WTC11 (cell line): ENCODE data around the gene LAMA3. TPM values are rescaled to one million over a fixed set of nuclear protein-coding genes. Genes with fewer than 3 reads are reported as not detected.

Experiments
- ATAC-seq: fragments of 200-7000 bp; cut with Tn5 transposase; 2 replicates; pipeline ENCODE4 v1.10.0; 2021; ENCODE audit warnings: mild to moderate bottlenecking, moderate library complexity
- CTCF ChIA-PET: fragments of 300-600 bp; sonication (Branson Sonifier 250); formaldehyde crosslinking; loops from one replicate; lab custom pipeline; 2021; ENCODE audit warnings: antibody characterized with exemption; lab: Charles Lee
- POLR2A ChIA-PET: fragments of 350-600 bp; sonication (Branson Sonifier 250); formaldehyde crosslinking; loops from one replicate; lab custom pipeline; 2021; ENCODE audit warnings: antibody characterized with exemption; lab: Charles Lee
- DNase-seq: peaks from one replicate; pipeline ENCODE4 v3.0.0; 2021; ENCODE audit warnings: low spot score
- H3K27ac Mint-ChIP-seq: 2 replicates; pipeline ENCODE4 v1.8.0; 2021; ENCODE audit warnings: mixed read lengths
- H3K27me3 Mint-ChIP-seq: 2 replicates; pipeline ENCODE4 v1.8.0; 2021; ENCODE audit warnings: low read depth, mild to moderate bottlenecking, moderate library complexity, mixed read lengths
- H3K36me3 Mint-ChIP-seq: 2 replicates; pipeline ENCODE4 v1.8.0; 2021; ENCODE audit warnings: mixed read lengths
- H3K4me1 Mint-ChIP-seq: 2 replicates; pipeline ENCODE4 v1.8.0; 2022; ENCODE audit warnings: mixed read lengths
- H3K4me3 Mint-ChIP-seq: 2 replicates; pipeline ENCODE4 v1.8.0; 2021; ENCODE audit warnings: mild to moderate bottlenecking, moderate library complexity, mixed read lengths
- H3K9me3 Mint-ChIP-seq: 2 replicates; pipeline ENCODE4 v1.8.0; 2021; ENCODE audit warnings: mixed read lengths
- FOXJ3 ChIP-seq: sonication (generic); formaldehyde crosslinking; IDR thresholded peaks from 2 replicates; pipeline ENCODE4 v1.9.0; 2021; ENCODE audit warnings: missing genetic modification reagents, mild to moderate bottlenecking, borderline replicate concordance
- GTF2I ChIP-seq: fragments of 250-450 bp; sonication (Bioruptor Pico); conservative IDR thresholded peaks from 2 replicates; pipeline ENCODE4 v1.4.0; 2021; ENCODE audit warnings: mild to moderate bottlenecking
- HMGA2 ChIP-seq: fragments of 250-450 bp; sonication (Bioruptor Pico); IDR thresholded peaks from 2 replicates; pipeline ENCODE4 v1.4.0; 2021; ENCODE audit warnings: mild to moderate bottlenecking, moderate library complexity
- IRF2 ChIP-seq: sonication (generic); formaldehyde crosslinking; IDR thresholded peaks from 2 replicates; pipeline ENCODE4 v1.8.0; 2022; ENCODE audit warnings: low read depth, missing genetic modification reagents, borderline replicate concordance
- JUN ChIP-seq: sonication (generic); formaldehyde crosslinking; IDR thresholded peaks from 2 replicates; pipeline ENCODE4 v1.8.0; 2023; ENCODE audit warnings: mild to moderate bottlenecking, missing genetic modification reagents
- KAT7 ChIP-seq: sonication (generic); formaldehyde crosslinking; IDR thresholded peaks from 2 replicates; pipeline ENCODE4 v1.8.1; 2023; ENCODE audit warnings: missing genetic modification reagents, mild to moderate bottlenecking, borderline replicate concordance
- MXD4 ChIP-seq: fragments of 250-450 bp; sonication (Bioruptor Pico); IDR thresholded peaks from 2 replicates; pipeline ENCODE4 v1.8.0; 2021; ENCODE audit warnings: mild to moderate bottlenecking, moderate library complexity, borderline replicate concordance
- NFATC4 ChIP-seq: fragments of 250-450 bp; sonication (Bioruptor Pico); IDR thresholded peaks from 2 replicates; pipeline ENCODE4 v1.9.0; 2021; ENCODE audit warnings: mild to moderate bottlenecking
- NFYB ChIP-seq: sonication (generic); formaldehyde crosslinking; conservative IDR thresholded peaks from 2 replicates; pipeline ENCODE4 v1.8.0; 2022; ENCODE audit warnings: low read depth, missing genetic modification reagents
- NR3C1 ChIP-seq: sonication (generic); formaldehyde crosslinking; conservative IDR thresholded peaks from 2 replicates; pipeline ENCODE4 v1.8.1; 2023; ENCODE audit warnings: low read depth, mild to moderate bottlenecking, missing genetic modification reagents
- SMAD4 ChIP-seq: sonication (generic); formaldehyde crosslinking; IDR thresholded peaks from 2 replicates; pipeline ENCODE4 v1.8.0; 2022; ENCODE audit warnings: mild to moderate bottlenecking, missing genetic modification reagents
- SP1 ChIP-seq: sonication (generic); formaldehyde crosslinking; conservative IDR thresholded peaks from 2 replicates; pipeline ENCODE4 v1.8.1; 2022; ENCODE audit warnings: missing genetic modification reagents
- TCF7 ChIP-seq: sonication (generic); formaldehyde crosslinking; IDR thresholded peaks from 2 replicates; pipeline ENCODE4 v1.8.0; 2022; ENCODE audit warnings: mild to moderate bottlenecking, low read depth, missing genetic modification reagents, moderate library complexity
- TEAD4 ChIP-seq: sonication (generic); formaldehyde crosslinking; IDR thresholded peaks from 2 replicates; pipeline ENCODE4 v1.8.0; 2022; ENCODE audit warnings: mild to moderate bottlenecking, missing genetic modification reagents
- TP53 ChIP-seq: sonication (generic); formaldehyde crosslinking; IDR thresholded peaks from 2 replicates; pipeline ENCODE4 v1.8.1; 2023; ENCODE audit warnings: mild to moderate bottlenecking, missing genetic modification reagents
- ZNF121 ChIP-seq: sonication (generic); formaldehyde crosslinking; IDR thresholded peaks from 2 replicates; pipeline ENCODE4 v1.8.0; 2023; ENCODE audit warnings: missing genetic modification reagents
- ZNF138 ChIP-seq: sonication (generic); formaldehyde crosslinking; conservative IDR thresholded peaks from 2 replicates; pipeline ENCODE4 v1.8.1; 2022; ENCODE audit warnings: mild to moderate bottlenecking, moderate library complexity, missing genetic modification reagents
- ZNF671 ChIP-seq: fragments of 250-450 bp; sonication (Bioruptor Pico); IDR thresholded peaks from 2 replicates; pipeline ENCODE4 v1.8.0; 2021; ENCODE audit warnings: mild to moderate bottlenecking
- total RNA-seq: library from RNA; stranded (reverse); gene quantifications from 3 replicates; pipeline ENCODE4 v1.2.3, GENCODE V29; 2021
- TF ChIP-seq, protein P1 (sequence below): sonication (generic); formaldehyde crosslinking; IDR thresholded peaks from 2 replicates; pipeline ENCODE4 v1.8.1; 2023; ENCODE audit warnings: mild to moderate bottlenecking, missing genetic modification reagents, moderate library complexity
- TF ChIP-seq, protein P2 (sequence below): sonication (generic); formaldehyde crosslinking; conservative IDR thresholded peaks from 2 replicates; pipeline ENCODE4 v1.8.1; 2023; ENCODE audit warnings: mild to moderate bottlenecking, low read depth, missing genetic modification reagents, moderate library complexity
- TF ChIP-seq, protein P3 (sequence below): sonication (generic); formaldehyde crosslinking; IDR thresholded peaks from 2 replicates; pipeline ENCODE4 v1.8.1; 2022; ENCODE audit warnings: low read depth, missing genetic modification reagents, borderline replicate concordance
- TF ChIP-seq, protein P4 (sequence below): fragments of 250-450 bp; sonication (Bioruptor Pico); IDR thresholded peaks from 2 replicates; pipeline ENCODE4 v1.9.0; 2021; ENCODE audit warnings: mild to moderate bottlenecking
- TF ChIP-seq, protein P5 (sequence below): fragments of 250-450 bp; sonication (Bioruptor Pico); IDR thresholded peaks from 2 replicates; pipeline ENCODE4 v1.9.0; 2021; ENCODE audit warnings: mild to moderate bottlenecking, borderline replicate concordance

LAMA3 gene
- total RNA-seq, 1 experiment from 2014 or later, result 0.83 TPM

DNA sequence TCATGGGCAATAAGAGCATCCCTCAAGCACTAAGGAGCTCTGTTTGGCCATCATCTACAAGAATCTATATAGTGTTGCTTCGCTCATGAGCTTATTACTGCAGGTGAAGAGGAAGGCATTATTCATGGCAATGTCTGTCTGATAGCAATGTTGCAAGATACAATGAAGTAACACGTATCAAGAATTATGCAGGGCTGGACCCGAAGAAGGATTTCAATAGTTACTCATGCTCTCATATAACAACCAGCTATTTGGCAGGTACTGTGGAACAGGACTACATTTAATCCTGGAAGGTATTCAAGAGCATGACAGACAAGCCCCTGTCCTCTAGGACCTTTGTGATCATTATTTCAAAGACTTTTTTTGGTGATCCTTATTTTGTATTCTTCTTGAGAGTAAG lies 109.6 kb downstream of the LAMA3 start (continued):
- TF ChIP-seq, protein P1, sequence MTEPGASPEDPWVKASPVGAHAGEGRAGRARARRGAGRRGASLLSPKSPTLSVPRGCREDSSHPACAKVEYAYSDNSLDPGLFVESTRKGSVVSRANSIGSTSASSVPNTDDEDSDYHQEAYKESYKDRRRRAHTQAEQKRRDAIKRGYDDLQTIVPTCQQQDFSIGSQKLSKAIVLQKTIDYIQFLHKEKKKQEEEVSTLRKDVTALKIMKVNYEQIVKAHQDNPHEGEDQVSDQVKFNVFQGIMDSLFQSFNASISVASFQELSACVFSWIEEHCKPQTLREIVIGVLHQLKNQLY (CRISPR knock-in tag), result no peak

DNA sequence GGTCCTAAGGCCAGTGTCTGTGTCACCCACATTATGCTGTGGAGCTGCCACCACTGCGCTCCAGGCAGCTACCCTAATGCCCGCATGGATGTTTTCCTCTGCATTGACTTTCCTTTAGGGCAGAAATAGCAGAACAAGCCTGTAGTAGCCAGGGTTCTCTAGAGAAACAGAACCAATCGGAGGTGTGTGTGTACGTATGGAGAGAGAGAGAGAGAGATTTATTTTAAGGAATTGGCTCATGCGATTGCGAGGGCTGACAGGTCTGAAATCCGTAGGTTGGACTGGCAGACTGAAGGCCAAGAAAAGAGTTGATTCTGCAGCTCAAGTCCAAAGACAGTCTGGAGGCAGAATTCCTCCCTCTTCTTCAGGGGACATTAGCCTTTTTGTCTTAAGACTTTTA lies 110.3 kb downstream of the LAMA3 start:
- CTCF ChIA-PET, result no interaction called here
- ATAC-seq, result no peak

DNA sequence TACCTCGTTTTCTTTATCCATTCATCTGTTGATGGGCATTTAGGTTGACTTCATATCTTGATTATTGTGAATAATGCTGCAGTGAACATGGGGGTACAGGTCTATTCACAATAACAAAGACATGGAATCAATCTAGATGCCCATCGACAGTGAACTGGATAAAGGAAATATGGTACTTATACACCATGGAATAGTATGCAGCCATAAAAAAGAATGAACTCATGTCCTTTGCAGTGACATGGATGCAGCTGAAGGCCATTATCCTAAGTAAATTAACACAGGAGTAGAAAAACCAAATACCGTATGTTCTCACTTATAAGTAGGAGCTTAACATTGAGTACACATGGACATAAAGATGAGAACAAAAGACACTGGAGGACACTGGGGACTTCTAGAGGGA lies 111.6 kb downstream of the LAMA3 start:
- peaks cover 7% of the 10 kb centered on the region for H3K9me3 Mint-ChIP-seq
- TF ChIP-seq FOXJ3 (no peak), JUN (no peak), NFATC4 (no peak), MXD4 (CRISPR knock-in tag) (no peak), SMAD4 (CRISPR knock-in tag) (no peak), ZNF671 (no peak), TCF7 (CRISPR knock-in tag) (no peak), SP1 (no peak), ZNF138 (CRISPR knock-in tag) (no peak), GTF2I (no peak), ZNF121 (CRISPR knock-in tag) (no peak)
- TF ChIP-seq, protein P2, sequence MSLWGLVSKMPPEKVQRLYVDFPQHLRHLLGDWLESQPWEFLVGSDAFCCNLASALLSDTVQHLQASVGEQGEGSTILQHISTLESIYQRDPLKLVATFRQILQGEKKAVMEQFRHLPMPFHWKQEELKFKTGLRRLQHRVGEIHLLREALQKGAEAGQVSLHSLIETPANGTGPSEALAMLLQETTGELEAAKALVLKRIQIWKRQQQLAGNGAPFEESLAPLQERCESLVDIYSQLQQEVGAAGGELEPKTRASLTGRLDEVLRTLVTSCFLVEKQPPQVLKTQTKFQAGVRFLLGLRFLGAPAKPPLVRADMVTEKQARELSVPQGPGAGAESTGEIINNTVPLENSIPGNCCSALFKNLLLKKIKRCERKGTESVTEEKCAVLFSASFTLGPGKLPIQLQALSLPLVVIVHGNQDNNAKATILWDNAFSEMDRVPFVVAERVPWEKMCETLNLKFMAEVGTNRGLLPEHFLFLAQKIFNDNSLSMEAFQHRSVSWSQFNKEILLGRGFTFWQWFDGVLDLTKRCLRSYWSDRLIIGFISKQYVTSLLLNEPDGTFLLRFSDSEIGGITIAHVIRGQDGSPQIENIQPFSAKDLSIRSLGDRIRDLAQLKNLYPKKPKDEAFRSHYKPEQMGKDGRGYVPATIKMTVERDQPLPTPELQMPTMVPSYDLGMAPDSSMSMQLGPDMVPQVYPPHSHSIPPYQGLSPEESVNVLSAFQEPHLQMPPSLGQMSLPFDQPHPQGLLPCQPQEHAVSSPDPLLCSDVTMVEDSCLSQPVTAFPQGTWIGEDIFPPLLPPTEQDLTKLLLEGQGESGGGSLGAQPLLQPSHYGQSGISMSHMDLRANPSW (CRISPR knock-in tag), result no peak
- TF ChIP-seq, protein P3, sequence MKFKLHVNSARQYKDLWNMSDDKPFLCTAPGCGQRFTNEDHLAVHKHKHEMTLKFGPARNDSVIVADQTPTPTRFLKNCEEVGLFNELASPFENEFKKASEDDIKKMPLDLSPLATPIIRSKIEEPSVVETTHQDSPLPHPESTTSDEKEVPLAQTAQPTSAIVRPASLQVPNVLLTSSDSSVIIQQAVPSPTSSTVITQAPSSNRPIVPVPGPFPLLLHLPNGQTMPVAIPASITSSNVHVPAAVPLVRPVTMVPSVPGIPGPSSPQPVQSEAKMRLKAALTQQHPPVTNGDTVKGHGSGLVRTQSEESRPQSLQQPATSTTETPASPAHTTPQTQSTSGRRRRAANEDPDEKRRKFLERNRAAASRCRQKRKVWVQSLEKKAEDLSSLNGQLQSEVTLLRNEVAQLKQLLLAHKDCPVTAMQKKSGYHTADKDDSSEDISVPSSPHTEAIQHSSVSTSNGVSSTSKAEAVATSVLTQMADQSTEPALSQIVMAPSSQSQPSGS (CRISPR knock-in tag), result no peak
- ChIA-PET CTCF (no interaction called here), POLR2A (no interaction called here)
- H3K27ac Mint-ChIP-seq, result no peak overlapping the region
- DNase-seq (no peak), ATAC-seq (no peak)
- no peaks in the 10 kb centered on the region for H3K27me3 Mint-ChIP-seq
- no peaks in the 10 kb centered on the region for H3K36me3 Mint-ChIP-seq
- H3K4me3 Mint-ChIP-seq, result no peak overlapping the region
- H3K4me1 Mint-ChIP-seq, result no peaks in the 10 kb centered on the region

More for the DNA sequence above, 110.3 kb downstream of the LAMA3 start:
- H3K4me3 Mint-ChIP-seq, result no peak overlapping the region
- H3K27me3 Mint-ChIP-seq, result no peaks in the 10 kb centered on the region
- TF ChIP-seq IRF2 (CRISPR knock-in tag), result no peak
- TF ChIP-seq GTF2I, result no peak
- TF ChIP-seq TEAD4, result no peak
- TF ChIP-seq TP53, result no peak
- no peak for TF ChIP-seq HMGA2 (CRISPR knock-in tag)
- TF ChIP-seq, protein P4, sequence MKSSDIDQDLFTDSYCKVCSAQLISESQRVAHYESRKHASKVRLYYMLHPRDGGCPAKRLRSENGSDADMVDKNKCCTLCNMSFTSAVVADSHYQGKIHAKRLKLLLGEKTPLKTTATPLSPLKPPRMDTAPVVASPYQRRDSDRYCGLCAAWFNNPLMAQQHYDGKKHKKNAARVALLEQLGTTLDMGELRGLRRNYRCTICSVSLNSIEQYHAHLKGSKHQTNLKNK, result no peak
- TF ChIP-seq NR3C1 (CRISPR knock-in tag), result no peak
- TF ChIP-seq, protein P5, sequence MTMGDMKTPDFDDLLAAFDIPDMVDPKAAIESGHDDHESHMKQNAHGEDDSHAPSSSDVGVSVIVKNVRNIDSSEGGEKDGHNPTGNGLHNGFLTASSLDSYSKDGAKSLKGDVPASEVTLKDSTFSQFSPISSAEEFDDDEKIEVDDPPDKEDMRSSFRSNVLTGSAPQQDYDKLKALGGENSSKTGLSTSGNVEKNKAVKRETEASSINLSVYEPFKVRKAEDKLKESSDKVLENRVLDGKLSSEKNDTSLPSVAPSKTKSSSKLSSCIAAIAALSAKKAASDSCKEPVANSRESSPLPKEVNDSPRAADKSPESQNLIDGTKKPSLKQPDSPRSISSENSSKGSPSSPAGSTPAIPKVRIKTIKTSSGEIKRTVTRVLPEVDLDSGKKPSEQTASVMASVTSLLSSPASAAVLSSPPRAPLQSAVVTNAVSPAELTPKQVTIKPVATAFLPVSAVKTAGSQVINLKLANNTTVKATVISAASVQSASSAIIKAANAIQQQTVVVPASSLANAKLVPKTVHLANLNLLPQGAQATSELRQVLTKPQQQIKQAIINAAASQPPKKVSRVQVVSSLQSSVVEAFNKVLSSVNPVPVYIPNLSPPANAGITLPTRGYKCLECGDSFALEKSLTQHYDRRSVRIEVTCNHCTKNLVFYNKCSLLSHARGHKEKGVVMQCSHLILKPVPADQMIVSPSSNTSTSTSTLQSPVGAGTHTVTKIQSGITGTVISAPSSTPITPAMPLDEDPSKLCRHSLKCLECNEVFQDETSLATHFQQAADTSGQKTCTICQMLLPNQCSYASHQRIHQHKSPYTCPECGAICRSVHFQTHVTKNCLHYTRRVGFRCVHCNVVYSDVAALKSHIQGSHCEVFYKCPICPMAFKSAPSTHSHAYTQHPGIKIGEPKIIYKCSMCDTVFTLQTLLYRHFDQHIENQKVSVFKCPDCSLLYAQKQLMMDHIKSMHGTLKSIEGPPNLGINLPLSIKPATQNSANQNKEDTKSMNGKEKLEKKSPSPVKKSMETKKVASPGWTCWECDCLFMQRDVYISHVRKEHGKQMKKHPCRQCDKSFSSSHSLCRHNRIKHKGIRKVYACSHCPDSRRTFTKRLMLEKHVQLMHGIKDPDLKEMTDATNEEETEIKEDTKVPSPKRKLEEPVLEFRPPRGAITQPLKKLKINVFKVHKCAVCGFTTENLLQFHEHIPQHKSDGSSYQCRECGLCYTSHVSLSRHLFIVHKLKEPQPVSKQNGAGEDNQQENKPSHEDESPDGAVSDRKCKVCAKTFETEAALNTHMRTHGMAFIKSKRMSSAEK (CRISPR knock-in tag), result no peak
- TF ChIP-seq NFYB, result no peak
- no peak for TF ChIP-seq KAT7 (CRISPR knock-in tag)
- TF ChIP-seq SMAD4 (CRISPR knock-in tag), result no peak
- no peak overlapping the region for H3K27ac Mint-ChIP-seq
- H3K9me3 Mint-ChIP-seq, result peaks cover 6% of the 10 kb centered on the region
- DNase-seq, result no peak
- H3K36me3 Mint-ChIP-seq, result no peaks in the 10 kb centered on the region
- POLR2A ChIA-PET, result no interaction called here
- H3K4me1 Mint-ChIP-seq, result no peaks in the 10 kb centered on the region
